ENCODE results near the gene ASF1A. TPM values are rescaled to one million over a fixed set of nuclear protein-coding genes. Genes with fewer than 3 reads are reported as not detected.

Gene ASF1A
- total RNA-seq, 1 donor from 2014 or later, result 24.0 TPM

GRCh38 chr6:118881440-118882313 is 12.3 kb upstream of the ASF1A start:
- DNase-seq (ENCODE audit: low read depth), result no peak

- no peak for DNase-seq (ENCODE audit: low read depth)
These were observed 11.5 kb upstream of the ASF1A start for GRCh38 chr6:118882314-118882905.

- DNase-seq (ENCODE audit: low read depth), result no peak
These were observed 7.3 kb upstream of the ASF1A start for GRCh38 chr6:118886641-118887040.

- no peak for DNase-seq (ENCODE audit: low read depth)
These were observed 4.8 kb upstream of the ASF1A start for GRCh38 chr6:118889163-118889562.

GRCh38 chr6:118890997-118891790 is 2.8 kb upstream of the ASF1A start:
- DNase-seq (ENCODE audit: low read depth), result peak; percentile 9

GRCh38 chr6:118892355-118892991 is 1.5 kb upstream of the ASF1A start:
- DNase-seq (ENCODE audit: low read depth), result peak; percentile 35

GRCh38 chr6:118893064-118893806 is 717 bp upstream of the ASF1A start:
- peak; percentile 77 for DNase-seq (ENCODE audit: low read depth)

- peak; percentile 83 for DNase-seq (ENCODE audit: low read depth)
These were observed 691 bp downstream of the ASF1A start for GRCh38 chr6:118894425-118895260.

GRCh38 chr6:118895261-118895560 is 1.3 kb downstream of the ASF1A start:
- no peak for DNase-seq (ENCODE audit: low read depth)

GRCh38 chr6:118895859-118896258 is 1.9 kb downstream of the ASF1A start:
- no peak for DNase-seq (ENCODE audit: low read depth)

- peak; percentile 32 for DNase-seq (ENCODE audit: low read depth)
These were observed 2.6 kb downstream of the ASF1A start for GRCh38 chr6:118896339-118897136.

GRCh38 chr6:118897386-118897785 is 3.4 kb downstream of the ASF1A start:
- peak; percentile 11 for DNase-seq (ENCODE audit: low read depth)

GRCh38 chr6:118899948-118900347 is 6.0 kb downstream of the ASF1A start:
- DNase-seq (ENCODE audit: low read depth), result no peak

- DNase-seq (ENCODE audit: low read depth), result peak; percentile 23
These were observed 8.8 kb downstream of the ASF1A start for GRCh38 chr6:118902726-118903125.

- no peak for DNase-seq (ENCODE audit: low read depth)
These were observed 9.2 kb downstream of the ASF1A start for GRCh38 chr6:118903138-118903537.

GRCh38 chr6:118903691-118904090 is 9.7 kb downstream of the ASF1A start:
- DNase-seq (ENCODE audit: low read depth), result no peak

GRCh38 chr6:118905084-118905483 is 11.1 kb downstream of the ASF1A start:
- no peak for DNase-seq (ENCODE audit: low read depth)

GRCh38 chr6:118905851-118906250 is 11.9 kb downstream of the ASF1A start:
- DNase-seq (ENCODE audit: low read depth), result no peak

GRCh38 chr6:118908441-118908840 is 14.5 kb downstream of the ASF1A start:
- DNase-seq (ENCODE audit: low read depth), result no peak
